GM23338 (cell line): Measurements from ENCODE around the gene UNC5A. TPM values are rescaled to one million over a fixed set of nuclear protein-coding genes. Genes with fewer than 3 reads are reported as not detected.

Experiments
- JUNB ChIP-seq: IDR thresholded peaks from one replicate; pipeline ENCODE4 v1.6.1; 2016; ENCODE audit warnings: antibody characterized with exemption; ENCODE audit not compliant: unreplicated experiment
- ZNF114 ChIP-seq: fragments of 250-450 bp; sonication (Bioruptor Pico); IDR thresholded peaks from 2 replicates; pipeline ENCODE4 v1.5.0; 2020; ENCODE audit warnings: mild to moderate bottlenecking, moderate library complexity
- polyA plus RNA-seq: library from polyadenylated mRNA; unstranded; fragments of >200 nt; fragmentation: Nextera tagmentation; extraction: Ambion mirVana; gene quantifications from 2 replicates; pipeline ENCODE4 v1.2.1, GENCODE V29; 2016
- total RNA-seq: library from RNA; depleted of rRNA; stranded (reverse); fragments of >200 nt; shearing (Covaris generic); gene quantifications from 2 replicates; pipeline ENCODE4 v1.2.3, GENCODE V29; 2014; rRNA removed
- TF ChIP-seq, protein P1 (sequence below), 2 experiments: fragments of 200-600 bp in 1 of 2; sonication (generic) in 1 of 2; conservative IDR thresholded peaks; 2 replicates each; pipeline versions ENCODE4 v1.5.1 to v1.6.1; 2016 to 2017; ENCODE audit warnings: antibody characterized with exemption in 2 of 2, low read depth in 2 of 2, mild to moderate bottlenecking in 2 of 2, moderate library complexity in 1 of 2
- TF ChIP-seq, protein P2 (sequence below): fragments of 250-450 bp; sonication (Bioruptor Pico); IDR thresholded peaks from 2 replicates; pipeline ENCODE4 v1.5.0; 2020; ENCODE audit warnings: mild to moderate bottlenecking, moderate library complexity

UNC5A gene
- total and polyA plus RNA-seq, 2 experiments from 2014 or later = 0.92 to 3.9 TPM

GRCh38 chr5:176929654-176930053, 119.3 kb downstream of the UNC5A start (continued):
- TF ChIP-seq, protein P1, sequence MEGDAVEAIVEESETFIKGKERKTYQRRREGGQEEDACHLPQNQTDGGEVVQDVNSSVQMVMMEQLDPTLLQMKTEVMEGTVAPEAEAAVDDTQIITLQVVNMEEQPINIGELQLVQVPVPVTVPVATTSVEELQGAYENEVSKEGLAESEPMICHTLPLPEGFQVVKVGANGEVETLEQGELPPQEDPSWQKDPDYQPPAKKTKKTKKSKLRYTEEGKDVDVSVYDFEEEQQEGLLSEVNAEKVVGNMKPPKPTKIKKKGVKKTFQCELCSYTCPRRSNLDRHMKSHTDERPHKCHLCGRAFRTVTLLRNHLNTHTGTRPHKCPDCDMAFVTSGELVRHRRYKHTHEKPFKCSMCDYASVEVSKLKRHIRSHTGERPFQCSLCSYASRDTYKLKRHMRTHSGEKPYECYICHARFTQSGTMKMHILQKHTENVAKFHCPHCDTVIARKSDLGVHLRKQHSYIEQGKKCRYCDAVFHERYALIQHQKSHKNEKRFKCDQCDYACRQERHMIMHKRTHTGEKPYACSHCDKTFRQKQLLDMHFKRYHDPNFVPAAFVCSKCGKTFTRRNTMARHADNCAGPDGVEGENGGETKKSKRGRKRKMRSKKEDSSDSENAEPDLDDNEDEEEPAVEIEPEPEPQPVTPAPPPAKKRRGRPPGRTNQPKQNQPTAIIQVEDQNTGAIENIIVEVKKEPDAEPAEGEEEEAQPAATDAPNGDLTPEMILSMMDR (conservative IDR thresholded peaks at IDR 0.05; ENCODE audit: low read depth in 2 of 2) = no peak
- no peak for TF ChIP-seq JUNB
- TF ChIP-seq, protein P2, sequence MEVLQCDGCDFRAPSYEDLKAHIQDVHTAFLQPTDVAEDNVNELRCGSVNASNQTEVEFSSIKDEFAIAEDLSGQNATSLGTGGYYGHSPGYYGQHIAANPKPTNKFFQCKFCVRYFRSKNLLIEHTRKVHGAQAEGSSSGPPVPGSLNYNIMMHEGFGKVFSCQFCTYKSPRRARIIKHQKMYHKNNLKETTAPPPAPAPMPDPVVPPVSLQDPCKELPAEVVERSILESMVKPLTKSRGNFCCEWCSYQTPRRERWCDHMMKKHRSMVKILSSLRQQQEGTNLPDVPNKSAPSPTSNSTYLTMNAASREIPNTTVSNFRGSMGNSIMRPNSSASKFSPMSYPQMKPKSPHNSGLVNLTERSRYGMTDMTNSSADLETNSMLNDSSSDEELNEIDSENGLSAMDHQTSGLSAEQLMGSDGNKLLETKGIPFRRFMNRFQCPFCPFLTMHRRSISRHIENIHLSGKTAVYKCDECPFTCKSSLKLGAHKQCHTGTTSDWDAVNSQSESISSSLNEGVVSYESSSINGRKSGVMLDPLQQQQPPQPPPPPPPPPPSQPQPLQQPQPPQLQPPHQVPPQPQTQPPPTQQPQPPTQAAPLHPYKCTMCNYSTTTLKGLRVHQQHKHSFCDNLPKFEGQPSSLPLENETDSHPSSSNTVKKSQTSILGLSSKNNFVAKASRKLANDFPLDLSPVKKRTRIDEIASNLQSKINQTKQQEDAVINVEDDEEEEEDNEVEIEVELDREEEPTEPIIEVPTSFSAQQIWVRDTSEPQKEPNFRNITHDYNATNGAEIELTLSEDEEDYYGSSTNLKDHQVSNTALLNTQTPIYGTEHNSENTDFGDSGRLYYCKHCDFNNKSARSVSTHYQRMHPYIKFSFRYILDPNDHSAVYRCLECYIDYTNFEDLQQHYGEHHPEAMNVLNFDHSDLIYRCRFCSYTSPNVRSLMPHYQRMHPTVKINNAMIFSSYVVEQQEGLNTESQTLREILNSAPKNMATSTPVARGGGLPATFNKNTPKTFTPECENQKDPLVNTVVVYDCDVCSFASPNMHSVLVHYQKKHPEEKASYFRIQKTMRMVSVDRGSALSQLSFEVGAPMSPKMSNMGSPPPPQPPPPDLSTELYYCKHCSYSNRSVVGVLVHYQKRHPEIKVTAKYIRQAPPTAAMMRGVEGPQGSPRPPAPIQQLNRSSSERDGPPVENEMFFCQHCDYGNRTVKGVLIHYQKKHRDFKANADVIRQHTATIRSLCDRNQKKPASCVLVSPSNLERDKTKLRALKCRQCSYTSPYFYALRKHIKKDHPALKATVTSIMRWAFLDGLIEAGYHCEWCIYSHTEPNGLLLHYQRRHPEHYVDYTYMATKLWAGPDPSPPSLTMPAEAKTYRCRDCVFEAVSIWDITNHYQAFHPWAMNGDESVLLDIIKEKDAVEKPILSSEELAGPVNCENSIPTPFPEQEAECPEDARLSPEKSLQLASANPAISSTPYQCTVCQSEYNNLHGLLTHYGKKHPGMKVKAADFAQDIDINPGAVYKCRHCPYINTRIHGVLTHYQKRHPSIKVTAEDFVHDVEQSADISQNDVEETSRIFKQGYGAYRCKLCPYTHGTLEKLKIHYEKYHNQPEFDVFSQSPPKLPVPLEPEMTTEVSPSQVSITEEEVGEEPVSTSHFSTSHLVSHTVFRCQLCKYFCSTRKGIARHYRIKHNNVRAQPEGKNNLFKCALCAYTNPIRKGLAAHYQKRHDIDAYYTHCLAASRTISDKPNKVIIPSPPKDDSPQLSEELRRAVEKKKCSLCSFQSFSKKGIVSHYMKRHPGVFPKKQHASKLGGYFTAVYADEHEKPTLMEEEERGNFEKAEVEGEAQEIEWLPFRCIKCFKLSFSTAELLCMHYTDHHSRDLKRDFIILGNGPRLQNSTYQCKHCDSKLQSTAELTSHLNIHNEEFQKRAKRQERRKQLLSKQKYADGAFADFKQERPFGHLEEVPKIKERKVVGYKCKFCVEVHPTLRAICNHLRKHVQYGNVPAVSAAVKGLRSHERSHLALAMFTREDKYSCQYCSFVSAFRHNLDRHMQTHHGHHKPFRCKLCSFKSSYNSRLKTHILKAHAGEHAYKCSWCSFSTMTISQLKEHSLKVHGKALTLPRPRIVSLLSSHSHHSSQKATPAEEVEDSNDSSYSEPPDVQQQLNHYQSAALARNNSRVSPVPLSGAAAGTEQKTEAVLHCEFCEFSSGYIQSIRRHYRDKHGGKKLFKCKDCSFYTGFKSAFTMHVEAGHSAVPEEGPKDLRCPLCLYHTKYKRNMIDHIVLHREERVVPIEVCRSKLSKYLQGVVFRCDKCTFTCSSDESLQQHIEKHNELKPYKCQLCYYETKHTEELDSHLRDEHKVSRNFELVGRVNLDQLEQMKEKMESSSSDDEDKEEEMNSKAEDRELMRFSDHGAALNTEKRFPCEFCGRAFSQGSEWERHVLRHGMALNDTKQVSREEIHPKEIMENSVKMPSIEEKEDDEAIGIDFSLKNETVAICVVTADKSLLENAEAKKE (CRISPR knock-in tag) = no peak
- TF ChIP-seq ZNF114 (CRISPR knock-in tag) = no peak

Other genes with a start within 250 kb of the UNC5A start
- gene GPRIN1, start 200.4 kb upstream of the UNC5A start, total RNA-seq = 11.7 and 14.6 TPM in 2 replicates
- 3.8 and 4.4 TPM in 2 replicates for gene GPRIN1, start 200.4 kb upstream of the UNC5A start, polyA plus RNA-seq
- gene SNCB, start 180.0 kb upstream of the UNC5A start, total RNA-seq = 1.8 and 3.6 TPM in 2 replicates
- 13.5 and 13.8 TPM in 2 replicates for gene SNCB, start 180.0 kb upstream of the UNC5A start, polyA plus RNA-seq
- 0.17 TPM in 1 of 2 replicates, not detected in the other for gene EIF4E1B, start 179.9 kb upstream of the UNC5A start, total RNA-seq
- gene EIF4E1B, start 179.9 kb upstream of the UNC5A start, polyA plus RNA-seq = 0.10 TPM in 1 of 2 replicates, not detected in the other
- 51.0 and 52.1 TPM in 2 replicates for gene TSPAN17, start 163.1 kb upstream of the UNC5A start, total RNA-seq
- 11.7 TPM in 2 replicates for gene TSPAN17, start 163.1 kb upstream of the UNC5A start, polyA plus RNA-seq
- gene HK3, start 88.8 kb downstream of the UNC5A start, total RNA-seq = not detected in 2 replicates
- gene HK3, start 88.8 kb downstream of the UNC5A start, polyA plus RNA-seq = not detected in 2 replicates
- gene UIMC1, start 196.2 kb downstream of the UNC5A start, total RNA-seq = 28.1 and 40.1 TPM in 2 replicates
- gene UIMC1, start 196.2 kb downstream of the UNC5A start, polyA plus RNA-seq = 33.7 and 36.4 TPM in 2 replicates
- 21.6 and 27.2 TPM in 2 replicates for gene ZNF346, start 212.1 kb downstream of the UNC5A start, total RNA-seq
- gene ZNF346, start 212.1 kb downstream of the UNC5A start, polyA plus RNA-seq = 6.8 and 11.0 TPM in 2 replicates